HL-60 (cell line): ENCODE results near the gene UNC5C.

ENCODE experiments used
- DNase-seq, 2 experiments: peaks; one replicate each; pipeline ENCODE4 v3.0.0-alpha.2; 2010 to 2020; ENCODE audit warnings: low read depth in 1 of 2, low spot score in 1 of 2
- H3K27ac ChIP-seq: fragments of 250-450 bp; sonication (Bioruptor Pico); replicated peaks from 2 replicates; pipeline ENCODE4 v1.5.1; 2020; ENCODE audit warnings: mild to moderate bottlenecking, moderate library complexity
- H3K27me3 ChIP-seq: fragments of 250-450 bp; sonication (Bioruptor Pico); 2 replicates; pipeline ENCODE4 v1.5.1; 2021; ENCODE audit warnings: mild to moderate bottlenecking, moderate library complexity; ENCODE audit not compliant: insufficient read depth, poor library complexity, severe bottlenecking
- H3K4me3 ChIP-seq: replicated peaks from 2 replicates; pipeline ENCODE4 v1.5.1; 2011; ENCODE audit warnings: mild to moderate bottlenecking, control low read depth, low read length; ENCODE audit not compliant: insufficient read depth
- CTCF ChIP-seq: IDR thresholded peaks from one replicate; pipeline ENCODE4 v1.5.1; 2011; ENCODE audit warnings: low read length, control low read depth, inconsistent platforms; ENCODE audit not compliant: insufficient read depth
- GABPA ChIP-seq: IDR thresholded peaks from 2 replicates; pipeline ENCODE4 v1.6.1; 2012; ENCODE audit warnings: low read depth
- POLR2AphosphoS5 ChIP-seq: IDR thresholded peaks from 2 replicates; pipeline ENCODE4 v1.6.1; 2012; ENCODE audit warnings: low read depth
- REST ChIP-seq: IDR thresholded peaks from 2 replicates; pipeline ENCODE4 v1.6.1; 2012; ENCODE audit warnings: low read depth; ENCODE audit not compliant: insufficient replicate concordance
- SPI1 ChIP-seq: IDR thresholded peaks from 2 replicates; pipeline ENCODE4 v1.6.1; 2012; ENCODE audit warnings: low read depth, mild to moderate bottlenecking, borderline replicate concordance

Gene UNC5C

GRCh38 chr4:95360256-95360903, 188.4 kb downstream of the UNC5C start:
- no peak overlapping the region for H3K27ac ChIP-seq
- no peak overlapping the region for H3K4me3 ChIP-seq
- H3K27me3 ChIP-seq, result no peaks in the 10 kb centered on the region
- TF ChIP-seq REST (no peak), CTCF (no peak), GABPA (no peak), SPI1 (no peak), POLR2AphosphoS5 (no peak)
- no peak for DNase-seq

GRCh38 chr4:95358421-95358820, 190.4 kb downstream of the UNC5C start:
- H3K4me3 ChIP-seq, result no peak overlapping the region
- TF ChIP-seq CTCF, result no peak
- TF ChIP-seq SPI1, result no peak
- no peak for TF ChIP-seq POLR2AphosphoS5
- TF ChIP-seq GABPA, result no peak
- TF ChIP-seq REST, result no peak
- H3K27me3 ChIP-seq, result no peaks in the 10 kb centered on the region
- H3K27ac ChIP-seq, result no peak overlapping the region
- DNase-seq, result no peak

- Histone ChIP-seq H3K27me3 (no peaks in the 10 kb centered on the region), H3K4me3 (no peak overlapping the region), H3K27ac (no peak overlapping the region)
- DNase-seq, result no peak
- TF ChIP-seq SPI1, result no peak
- TF ChIP-seq REST, result no peak
- no peak for TF ChIP-seq CTCF
These were observed 193.8 kb downstream of the UNC5C start for GRCh38 chr4:95355021-95355420.
